ENCODE data around the gene ABLIM2.

Gene ABLIM2

GRCh38 chr4:8051644-8052043, 107.0 kb downstream of the ABLIM2 start:
- no peak overlapping the region for H3K27ac ChIP-seq (ENCODE audit: low read depth, low read length)

GRCh38 chr4:8050555-8051206, 107.9 kb downstream of the ABLIM2 start:
- H2AFZ ChIP-seq (ENCODE audit: low read length, unreplicated experiment) = no peak overlapping the region
- H3K27me3 ChIP-seq (ENCODE audit: insufficient read depth, low read length) = peaks cover 14% of the 10 kb centered on the region
- H3K79me2 ChIP-seq (ENCODE audit: control insufficient read depth, insufficient read depth, low read length, unreplicated experiment) = no peaks in the 10 kb centered on the region
- H3K4me1 ChIP-seq (ENCODE audit: control insufficient read depth, insufficient read depth, low read length, unreplicated experiment) = peaks cover 7% of the 10 kb centered on the region
- H3K4me3 ChIP-seq (ENCODE audit: low read depth, low read length) = no peak overlapping the region
- no peaks in the 10 kb centered on the region for H3K36me3 ChIP-seq (ENCODE audit: insufficient read depth, low read length)
- H3K27ac ChIP-seq (ENCODE audit: low read depth, low read length) = no peak overlapping the region

More at GRCh38 chr4:8051644-8052043, 107.0 kb downstream of the ABLIM2 start:
- Histone ChIP-seq H3K79me2 (ENCODE audit: control insufficient read depth, insufficient read depth, low read length, unreplicated experiment) (no peaks in the 10 kb centered on the region), H3K4me3 (ENCODE audit: low read depth, low read length) (no peak overlapping the region), H3K36me3 (ENCODE audit: insufficient read depth, low read length) (no peaks in the 10 kb centered on the region), H2AFZ (ENCODE audit: low read length, unreplicated experiment) (no peak overlapping the region), H3K27me3 (ENCODE audit: insufficient read depth, low read length) (peaks cover 11% of the 10 kb centered on the region), H3K4me1 (ENCODE audit: control insufficient read depth, insufficient read depth, low read length, unreplicated experiment) (peaks cover 7% of the 10 kb centered on the region)

GRCh38 chr4:8050180-8050554, 108.4 kb downstream of the ABLIM2 start:
- H3K27ac ChIP-seq (ENCODE audit: low read depth, low read length) = no peak overlapping the region
- peaks cover 7% of the 10 kb centered on the region for H3K4me1 ChIP-seq (ENCODE audit: control insufficient read depth, insufficient read depth, low read length, unreplicated experiment)
- peaks cover 14% of the 10 kb centered on the region for H3K27me3 ChIP-seq (ENCODE audit: insufficient read depth, low read length)
- no peaks in the 10 kb centered on the region for H3K79me2 ChIP-seq (ENCODE audit: control insufficient read depth, insufficient read depth, low read length, unreplicated experiment)
- no peak overlapping the region for H2AFZ ChIP-seq (ENCODE audit: low read length, unreplicated experiment)
- H3K4me3 ChIP-seq (ENCODE audit: low read depth, low read length) = no peak overlapping the region
- no peaks in the 10 kb centered on the region for H3K36me3 ChIP-seq (ENCODE audit: insufficient read depth, low read length)

- H3K4me3 ChIP-seq (ENCODE audit: low read depth, low read length) = no peak overlapping the region
- H3K27ac ChIP-seq (ENCODE audit: low read depth, low read length) = no peak overlapping the region
- H3K4me1 ChIP-seq (ENCODE audit: control insufficient read depth, insufficient read depth, low read length, unreplicated experiment) = peaks cover 7% of the 10 kb centered on the region
- H3K79me2 ChIP-seq (ENCODE audit: control insufficient read depth, insufficient read depth, low read length, unreplicated experiment) = no peaks in the 10 kb centered on the region
- H3K27me3 ChIP-seq (ENCODE audit: insufficient read depth, low read length) = peaks cover 17% of the 10 kb centered on the region
- H3K36me3 ChIP-seq (ENCODE audit: insufficient read depth, low read length) = no peaks in the 10 kb centered on the region
- no peak overlapping the region for H2AFZ ChIP-seq (ENCODE audit: low read length, unreplicated experiment)
Measured at GRCh38 chr4:8048856-8049676, 109.5 kb downstream of the ABLIM2 start.

- Histone ChIP-seq H3K27me3 (ENCODE audit: insufficient read depth, low read length) (peaks cover 14% of the 10 kb centered on the region), H3K4me1 (ENCODE audit: control insufficient read depth, insufficient read depth, low read length, unreplicated experiment) (peaks cover 7% of the 10 kb centered on the region), H3K36me3 (ENCODE audit: insufficient read depth, low read length) (no peaks in the 10 kb centered on the region), H3K27ac (ENCODE audit: low read depth, low read length) (no peak overlapping the region), H2AFZ (ENCODE audit: low read length, unreplicated experiment) (no peak overlapping the region), H3K79me2 (ENCODE audit: control insufficient read depth, insufficient read depth, low read length, unreplicated experiment) (no peaks in the 10 kb centered on the region), H3K4me3 (ENCODE audit: low read depth, low read length) (no peak overlapping the region)
Measured at GRCh38 chr4:8047837-8048678, 110.6 kb downstream of the ABLIM2 start.

- Histone ChIP-seq H3K4me3 (ENCODE audit: low read depth, low read length) (no peak overlapping the region), H3K27ac (ENCODE audit: low read depth, low read length) (no peak overlapping the region)
Measured at GRCh38 chr4:8046925-8047541, 111.6 kb downstream of the ABLIM2 start.

GRCh38 chr4:8045909-8046308, 112.7 kb downstream of the ABLIM2 start:
- H3K27ac ChIP-seq (ENCODE audit: low read depth, low read length) = no peak overlapping the region
- no peaks in the 10 kb centered on the region for H3K79me2 ChIP-seq (ENCODE audit: control insufficient read depth, insufficient read depth, low read length, unreplicated experiment)
- peaks cover 6% of the 10 kb centered on the region for H3K4me1 ChIP-seq (ENCODE audit: control insufficient read depth, insufficient read depth, low read length, unreplicated experiment)
- no peaks in the 10 kb centered on the region for H3K36me3 ChIP-seq (ENCODE audit: insufficient read depth, low read length)
- H2AFZ ChIP-seq (ENCODE audit: low read length, unreplicated experiment) = no peak overlapping the region
- H3K4me3 ChIP-seq (ENCODE audit: low read depth, low read length) = no peak overlapping the region
- peaks cover 14% of the 10 kb centered on the region for H3K27me3 ChIP-seq (ENCODE audit: insufficient read depth, low read length)

More at GRCh38 chr4:8046925-8047541, 111.6 kb downstream of the ABLIM2 start:
- Histone ChIP-seq H3K36me3 (ENCODE audit: insufficient read depth, low read length) (no peaks in the 10 kb centered on the region), H3K27me3 (ENCODE audit: insufficient read depth, low read length) (peaks cover 14% of the 10 kb centered on the region), H3K79me2 (ENCODE audit: control insufficient read depth, insufficient read depth, low read length, unreplicated experiment) (no peaks in the 10 kb centered on the region), H3K4me1 (ENCODE audit: control insufficient read depth, insufficient read depth, low read length, unreplicated experiment) (peaks cover 7% of the 10 kb centered on the region), H2AFZ (ENCODE audit: low read length, unreplicated experiment) (no peak overlapping the region)

GRCh38 chr4:8044699-8045098, 113.9 kb downstream of the ABLIM2 start:
- Histone ChIP-seq H3K27ac (ENCODE audit: low read depth, low read length) (no peak overlapping the region), H3K79me2 (ENCODE audit: control insufficient read depth, insufficient read depth, low read length, unreplicated experiment) (no peaks in the 10 kb centered on the region), H3K27me3 (ENCODE audit: insufficient read depth, low read length) (peaks cover 14% of the 10 kb centered on the region)

GRCh38 chr4:8044244-8044643, 114.4 kb downstream of the ABLIM2 start:
- peaks cover 18% of the 10 kb centered on the region for H3K27me3 ChIP-seq (ENCODE audit: insufficient read depth, low read length)
- no peak overlapping the region for H3K4me3 ChIP-seq (ENCODE audit: low read depth, low read length)
- H3K27ac ChIP-seq (ENCODE audit: low read depth, low read length) = no peak overlapping the region
- H2AFZ ChIP-seq (ENCODE audit: low read length, unreplicated experiment) = no peak overlapping the region
- no peaks in the 10 kb centered on the region for H3K79me2 ChIP-seq (ENCODE audit: control insufficient read depth, insufficient read depth, low read length, unreplicated experiment)
- H3K36me3 ChIP-seq (ENCODE audit: insufficient read depth, low read length) = no peaks in the 10 kb centered on the region
- H3K4me1 ChIP-seq (ENCODE audit: control insufficient read depth, insufficient read depth, low read length, unreplicated experiment) = no peaks in the 10 kb centered on the region

More at GRCh38 chr4:8044699-8045098, 113.9 kb downstream of the ABLIM2 start:
- H3K4me3 ChIP-seq (ENCODE audit: low read depth, low read length) = no peak overlapping the region
- H2AFZ ChIP-seq (ENCODE audit: low read length, unreplicated experiment) = no peak overlapping the region
- H3K4me1 ChIP-seq (ENCODE audit: control insufficient read depth, insufficient read depth, low read length, unreplicated experiment) = no peaks in the 10 kb centered on the region
- no peaks in the 10 kb centered on the region for H3K36me3 ChIP-seq (ENCODE audit: insufficient read depth, low read length)

- no peaks in the 10 kb centered on the region for H3K4me1 ChIP-seq (ENCODE audit: control insufficient read depth, insufficient read depth, low read length, unreplicated experiment)
- H3K4me3 ChIP-seq (ENCODE audit: low read depth, low read length) = no peak overlapping the region
- no peaks in the 10 kb centered on the region for H3K79me2 ChIP-seq (ENCODE audit: control insufficient read depth, insufficient read depth, low read length, unreplicated experiment)
- H2AFZ ChIP-seq (ENCODE audit: low read length, unreplicated experiment) = no peak overlapping the region
- H3K27ac ChIP-seq (ENCODE audit: low read depth, low read length) = no peak overlapping the region
- H3K36me3 ChIP-seq (ENCODE audit: insufficient read depth, low read length) = no peaks in the 10 kb centered on the region
- peaks cover 24% of the 10 kb centered on the region for H3K27me3 ChIP-seq (ENCODE audit: insufficient read depth, low read length)
Measured at GRCh38 chr4:8043596-8043995, 115.0 kb downstream of the ABLIM2 start.

Data from ACC112 (cell line).